HG03139 (cell line): ENCODE measurements around the gene CAMK4.

Source experiments
- ATAC-seq: cut with Tn5 transposase; IDR thresholded peaks from one replicate; pipeline ENCODE4 v1.9.1; 2021; ENCODE audit not compliant: unreplicated experiment

CAMK4 gene

DNA sequence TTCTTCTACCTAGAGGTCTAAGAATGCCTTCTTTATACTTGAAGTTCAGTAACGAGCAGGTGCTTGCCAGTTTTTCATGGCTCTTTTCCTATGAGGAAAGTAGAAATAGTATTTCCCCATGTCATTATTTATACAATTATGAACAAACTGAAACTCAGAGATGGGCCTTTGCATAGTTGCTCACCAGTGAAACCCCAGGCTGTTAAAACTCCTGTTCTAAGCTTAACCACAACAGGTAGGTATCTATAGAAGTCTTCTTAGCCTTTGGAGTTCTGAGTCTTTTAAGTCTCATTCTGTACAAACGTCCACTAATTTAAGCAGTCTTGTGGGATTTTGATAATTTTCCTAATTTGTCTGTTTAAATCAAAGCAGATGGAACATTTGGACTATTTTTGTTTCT is 198.1 kb downstream of the CAMK4 start:
- ATAC-seq, result no peak

DNA sequence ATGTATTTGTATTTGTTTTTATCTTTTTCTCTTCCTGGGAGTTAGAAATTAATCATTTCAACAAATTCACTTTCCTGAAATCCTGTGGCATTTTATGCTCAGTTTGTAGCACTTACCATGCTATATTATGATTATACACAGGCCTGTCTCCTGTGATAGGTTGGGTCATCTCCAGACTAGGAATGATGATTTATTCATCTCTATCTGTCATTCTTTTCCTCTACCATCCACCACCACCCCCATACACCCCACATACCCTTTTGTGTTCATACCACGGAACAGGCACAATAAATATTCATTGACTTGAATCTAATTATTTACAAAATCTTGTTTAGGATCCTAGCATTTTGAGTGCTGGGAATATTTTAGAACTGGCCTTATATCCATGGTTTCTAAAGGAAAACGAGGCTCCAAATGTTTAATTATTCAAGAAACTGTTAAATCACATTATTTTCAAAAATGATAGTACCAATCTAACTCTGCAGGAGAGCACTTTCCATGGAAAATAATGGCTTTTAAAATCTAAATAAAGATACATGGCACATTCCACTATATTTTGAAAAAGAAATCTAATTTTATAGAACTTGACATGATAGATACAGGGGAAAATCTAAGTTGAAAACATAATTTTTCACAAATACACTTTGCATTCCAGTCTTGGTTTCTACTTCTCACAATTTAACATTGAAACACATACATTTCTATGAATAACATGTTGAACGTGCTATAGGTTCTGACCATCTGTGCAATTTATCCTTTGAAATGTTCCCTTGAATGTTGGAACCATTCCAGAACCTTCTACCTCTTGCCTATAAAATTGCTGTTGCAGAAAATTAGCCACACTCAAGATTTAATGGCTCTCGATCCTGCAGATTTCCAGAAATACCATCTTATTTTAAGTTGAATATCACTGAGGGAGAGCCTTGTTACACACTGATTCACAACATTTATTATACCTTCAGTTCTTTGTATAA is 198.8 kb downstream of the CAMK4 start:
- ATAC-seq, result no peak

DNA sequence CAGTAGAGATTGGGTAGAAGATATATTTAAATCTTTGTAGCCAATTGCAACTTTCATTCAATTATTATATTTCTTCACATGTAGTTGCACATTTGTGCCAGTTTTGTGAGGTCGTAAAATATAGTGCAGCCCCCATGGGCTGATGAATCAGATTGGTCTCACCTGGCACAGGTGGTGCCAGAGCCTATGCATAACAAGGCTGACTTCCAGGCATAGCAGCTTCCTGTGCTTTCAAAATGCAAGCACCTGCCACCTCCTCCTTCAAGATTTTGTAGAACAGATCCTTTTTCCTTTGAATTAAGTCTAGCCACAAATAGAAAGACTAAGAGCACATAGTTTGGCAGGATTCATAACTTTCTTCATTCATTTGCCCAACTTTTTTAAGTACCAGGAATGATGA is 201.0 kb downstream of the CAMK4 start:
- ATAC-seq, result no peak

DNA sequence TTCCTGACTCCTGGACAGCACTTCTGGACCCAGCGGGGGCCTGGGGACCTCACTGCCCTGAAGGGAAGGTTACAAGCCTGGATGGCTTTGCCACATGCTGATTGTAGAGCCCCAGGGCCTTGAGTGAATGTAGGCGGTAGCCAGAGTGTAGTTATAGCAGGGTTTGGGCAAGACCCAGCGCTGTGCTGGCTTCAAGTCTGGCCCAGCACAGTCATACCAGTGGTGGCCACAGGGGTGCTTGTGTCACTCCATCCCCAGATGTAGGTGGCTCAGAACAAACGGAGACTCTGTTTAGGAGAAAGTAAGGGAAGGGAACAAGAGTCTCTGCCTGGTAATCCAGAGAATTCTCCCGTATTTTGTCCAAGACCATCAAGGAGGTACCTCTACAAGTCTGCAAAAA is 203.6 kb downstream of the CAMK4 start:
- ATAC-seq, result no peak

DNA sequence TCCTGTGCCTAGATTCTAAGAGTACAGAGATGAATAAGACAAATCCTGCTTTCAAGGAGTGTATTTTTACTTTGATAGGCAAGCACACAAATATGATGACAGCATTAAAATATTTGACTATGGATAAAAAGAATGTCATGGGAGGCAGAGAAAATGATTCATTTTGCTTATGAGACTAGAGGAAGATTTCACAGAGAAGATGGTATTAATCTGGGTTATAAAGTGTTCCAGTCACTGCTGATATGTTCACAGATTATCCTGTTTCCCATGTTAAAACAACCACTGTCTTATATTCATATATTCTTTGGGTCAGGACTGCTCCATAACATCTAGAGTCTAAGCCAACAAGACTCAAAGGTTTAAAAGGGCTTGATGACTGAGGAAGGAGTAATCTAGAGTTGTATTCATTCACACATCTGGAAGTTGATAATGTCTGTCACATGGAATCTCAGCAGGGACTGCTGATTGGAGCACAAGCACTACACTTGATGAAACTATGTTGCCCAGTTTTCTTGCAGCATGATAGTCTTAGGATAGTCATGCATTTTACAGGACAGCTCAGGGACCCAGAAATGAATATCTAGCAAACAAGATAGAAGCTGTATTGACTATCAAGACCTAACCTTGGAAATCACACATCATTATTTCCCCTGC is 208.8 kb downstream of the CAMK4 start:
- ATAC-seq, result no peak

DNA sequence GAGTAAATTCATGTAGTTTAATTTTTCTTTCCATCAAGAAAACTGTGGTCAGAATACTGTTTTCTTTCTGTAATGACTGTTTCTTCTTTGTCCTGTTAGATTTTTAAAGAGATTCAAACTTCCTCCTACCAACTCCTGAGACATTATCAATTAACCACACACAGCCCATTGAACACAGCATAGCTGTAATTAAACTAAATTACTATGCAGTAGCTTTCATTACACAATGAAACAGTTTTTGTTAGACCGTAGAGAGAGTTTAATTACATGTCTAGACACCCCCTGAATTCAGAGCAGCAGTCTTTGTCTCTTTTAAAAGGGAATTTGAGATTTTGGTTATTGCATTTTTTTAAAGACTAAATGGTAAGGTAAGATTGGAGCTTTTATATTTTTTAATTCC is 210.6 kb downstream of the CAMK4 start:
- no peak for ATAC-seq

DNA sequence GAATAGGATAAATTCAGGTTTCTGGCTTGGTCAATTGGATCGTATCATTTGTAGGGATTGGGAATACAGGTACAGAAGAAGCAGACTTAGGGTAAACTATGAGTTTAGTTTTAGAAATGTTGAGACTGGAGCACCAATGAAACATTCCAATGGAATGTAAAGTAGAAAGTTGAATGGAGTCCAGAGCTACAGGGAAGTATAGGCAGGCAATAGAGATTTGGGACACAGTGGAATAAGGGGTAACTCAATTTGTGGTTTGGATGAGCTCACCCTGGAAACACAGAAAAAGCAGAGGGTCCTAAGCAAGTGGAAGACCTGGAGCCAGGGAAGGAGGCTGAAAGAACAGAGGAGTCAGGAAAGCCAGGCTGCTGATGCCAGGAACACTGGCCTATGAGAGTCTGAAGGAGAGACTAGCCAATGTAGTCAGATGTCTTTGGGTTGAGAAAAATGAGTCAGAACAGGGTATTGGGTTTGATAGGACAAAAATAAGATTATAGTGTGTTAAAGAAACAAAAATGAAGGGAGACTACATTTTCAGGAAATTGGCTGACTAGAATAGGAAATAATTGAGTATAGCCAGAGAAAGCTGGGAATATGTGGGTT is 215.4 kb downstream of the CAMK4 start:
- no peak for ATAC-seq

DNA sequence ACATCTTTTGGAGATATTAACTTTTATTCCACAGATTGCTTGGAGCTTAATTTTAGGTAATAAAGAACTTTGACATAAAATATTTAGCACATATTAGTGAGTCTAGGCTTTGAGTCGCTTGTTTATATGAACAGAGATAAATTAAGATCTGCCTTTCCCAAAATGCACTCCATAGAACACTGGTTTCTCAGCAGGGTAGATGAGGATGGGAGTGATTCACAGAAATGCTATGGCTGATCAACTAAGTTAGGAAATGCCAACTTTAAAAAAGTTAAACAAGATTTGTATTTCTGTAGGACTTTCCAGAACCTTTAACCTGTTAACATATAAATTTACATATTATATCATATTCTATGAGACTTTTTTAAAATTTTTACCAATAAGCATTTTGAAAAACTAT is 222.9 kb downstream of the CAMK4 start:
- ATAC-seq, result no peak

DNA sequence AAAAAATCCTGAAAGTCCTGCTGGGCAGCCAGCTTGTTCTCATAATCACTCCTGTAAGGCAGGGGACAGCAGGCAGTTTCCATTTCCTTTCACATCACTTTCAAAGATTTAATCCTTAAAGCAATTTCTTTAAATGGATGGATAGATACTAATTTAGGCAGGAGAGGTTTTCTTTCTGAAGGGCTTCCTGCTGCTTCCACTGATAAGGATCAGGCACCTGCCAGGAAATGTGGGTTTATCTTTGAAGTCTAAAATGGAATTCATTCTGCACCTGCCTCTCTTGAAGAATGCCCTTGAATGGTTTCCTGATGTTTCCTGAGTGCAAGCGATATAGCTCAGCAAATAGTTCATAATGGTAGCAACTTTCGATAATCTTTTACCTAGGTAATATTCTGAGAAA is 223.6 kb downstream of the CAMK4 start:
- no peak for ATAC-seq

DNA sequence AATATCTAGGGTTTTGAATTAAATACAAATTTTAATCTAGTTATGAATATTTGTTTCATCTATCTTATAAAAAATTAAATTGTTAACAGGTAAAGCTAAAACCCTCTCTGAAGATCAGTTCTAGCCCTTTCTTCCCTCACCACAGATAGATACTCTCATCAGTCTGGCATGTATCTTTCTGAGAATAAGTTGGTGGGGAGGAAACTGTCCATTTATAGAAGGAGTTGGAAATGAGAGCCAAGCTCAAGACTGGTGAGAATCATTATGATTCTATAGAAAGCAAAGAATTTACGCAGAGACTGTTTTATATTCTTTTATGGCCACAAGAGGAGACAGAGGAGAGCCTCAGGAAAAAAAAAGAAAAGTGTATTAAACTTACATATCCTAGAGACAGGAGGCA is 229.1 kb downstream of the CAMK4 start:
- ATAC-seq, result no peak

DNA sequence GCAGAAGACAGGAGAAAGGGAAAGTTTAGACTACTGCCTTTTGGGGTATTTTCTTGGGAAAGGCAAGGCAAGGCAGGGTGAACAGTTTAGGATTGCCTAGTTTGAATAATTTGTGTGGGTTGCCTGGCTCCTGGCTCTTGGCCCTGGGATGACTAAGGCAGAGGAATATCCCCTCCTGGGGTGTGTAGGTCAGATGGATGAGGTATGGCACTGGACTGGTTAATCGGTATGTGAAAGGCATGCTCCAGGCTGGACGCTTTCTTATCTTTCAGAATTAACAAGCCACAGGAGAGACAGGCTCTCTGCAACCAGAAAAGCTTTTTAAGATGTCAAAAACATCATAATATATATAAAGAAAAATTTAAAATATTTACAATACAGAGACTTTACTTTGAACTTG is 229.6 kb downstream of the CAMK4 start:
- no peak for ATAC-seq

DNA sequence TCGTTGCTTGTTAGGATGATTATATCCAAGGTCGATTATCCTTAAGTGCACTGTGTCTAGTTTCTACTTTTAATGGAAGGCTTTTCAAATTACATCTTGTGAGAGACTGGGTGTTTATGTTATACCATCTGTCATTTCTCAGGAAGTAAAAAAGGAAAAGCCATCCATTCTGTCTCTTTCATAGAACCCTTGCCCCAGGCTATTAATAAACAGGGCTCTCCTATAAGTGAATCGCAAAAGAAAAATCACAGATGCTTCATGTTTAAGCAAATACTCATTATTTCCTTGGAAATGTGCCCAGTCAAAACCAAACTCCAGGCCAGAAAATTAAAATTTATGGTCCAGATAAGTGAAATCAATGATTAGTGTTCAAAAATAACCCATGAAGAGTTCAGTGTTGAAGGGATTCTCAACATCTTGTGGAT is 230.0 kb downstream of the CAMK4 start:
- ATAC-seq, result no peak

DNA sequence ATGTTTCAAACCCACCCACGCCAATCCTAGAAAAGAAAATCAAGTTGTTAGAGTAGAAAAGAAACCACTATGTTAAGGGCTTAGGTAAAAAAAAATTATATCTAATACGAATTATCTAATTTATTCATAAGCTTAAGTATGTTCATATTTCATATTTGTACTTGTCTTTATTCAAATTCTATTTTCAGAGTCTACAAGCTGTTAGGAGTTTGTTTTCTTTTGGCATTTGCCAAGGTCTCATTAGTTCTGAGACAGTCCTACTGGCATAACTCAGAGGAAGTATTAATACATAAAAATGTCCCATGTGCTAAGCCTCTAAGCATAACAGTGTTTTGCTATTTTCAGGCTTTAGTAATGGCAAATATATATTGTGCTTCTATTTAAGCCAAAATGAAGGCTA is 230.6 kb downstream of the CAMK4 start:
- ATAC-seq, result no peak

DNA sequence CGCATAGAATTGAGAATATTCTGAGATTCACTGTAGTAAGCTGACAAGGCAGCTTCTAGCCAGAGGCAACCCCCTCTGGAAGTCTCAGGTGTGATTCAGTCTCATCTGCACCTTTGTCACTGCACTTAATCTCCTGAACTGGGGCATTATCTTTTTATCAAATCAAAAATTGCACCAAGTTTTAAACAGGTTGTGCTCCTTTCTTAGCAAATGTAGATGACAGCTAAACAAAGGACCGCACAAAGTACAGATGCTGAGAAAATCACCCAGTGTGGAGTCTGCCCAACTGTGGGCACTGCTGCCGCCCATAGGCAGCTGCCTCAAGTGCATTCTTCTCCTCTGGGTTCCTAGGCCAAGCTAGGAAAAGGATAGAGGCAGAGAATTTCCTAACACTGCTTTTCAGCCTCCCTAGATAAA is 237.1 kb downstream of the CAMK4 start:
- no peak for ATAC-seq

DNA sequence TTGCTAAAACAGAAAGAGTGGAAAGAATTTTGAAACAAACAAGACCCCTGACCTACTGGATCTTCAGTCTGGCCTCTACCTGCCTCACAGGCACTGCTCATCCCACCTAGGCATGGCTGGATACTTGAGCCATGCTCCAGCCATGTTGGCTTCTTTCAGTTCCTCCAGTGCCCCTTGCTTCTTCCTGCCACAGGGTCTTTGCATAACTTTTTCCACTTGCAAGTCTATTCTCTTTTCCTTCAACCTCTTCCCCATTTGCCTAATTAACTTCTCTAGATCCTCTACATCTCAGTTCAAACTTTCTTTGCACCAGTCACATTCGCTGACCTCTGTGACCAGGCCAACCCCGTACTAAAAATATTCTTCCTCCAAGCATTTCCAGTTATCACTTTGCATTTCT is 237.8 kb downstream of the CAMK4 start:
- ATAC-seq, result no peak

DNA sequence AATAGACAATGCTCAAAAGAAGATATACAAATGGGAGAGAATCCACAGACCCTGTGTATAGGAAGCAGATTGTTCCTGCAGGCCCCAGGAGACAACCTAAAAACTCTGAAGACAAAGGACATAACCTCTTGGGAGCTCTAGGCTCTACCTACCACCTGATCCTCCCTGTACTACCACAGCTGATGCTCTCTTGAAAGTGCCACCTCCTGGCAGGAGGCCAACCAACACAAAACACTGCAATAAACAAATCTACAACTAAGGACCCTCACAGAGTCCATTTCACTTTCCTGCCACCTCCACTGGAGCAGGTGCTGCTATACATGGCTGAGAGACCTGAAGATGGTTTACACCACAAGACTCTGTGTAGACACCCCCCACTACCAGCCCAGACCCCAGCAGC is 239.1 kb downstream of the CAMK4 start:
- ATAC-seq, result no peak

DNA sequence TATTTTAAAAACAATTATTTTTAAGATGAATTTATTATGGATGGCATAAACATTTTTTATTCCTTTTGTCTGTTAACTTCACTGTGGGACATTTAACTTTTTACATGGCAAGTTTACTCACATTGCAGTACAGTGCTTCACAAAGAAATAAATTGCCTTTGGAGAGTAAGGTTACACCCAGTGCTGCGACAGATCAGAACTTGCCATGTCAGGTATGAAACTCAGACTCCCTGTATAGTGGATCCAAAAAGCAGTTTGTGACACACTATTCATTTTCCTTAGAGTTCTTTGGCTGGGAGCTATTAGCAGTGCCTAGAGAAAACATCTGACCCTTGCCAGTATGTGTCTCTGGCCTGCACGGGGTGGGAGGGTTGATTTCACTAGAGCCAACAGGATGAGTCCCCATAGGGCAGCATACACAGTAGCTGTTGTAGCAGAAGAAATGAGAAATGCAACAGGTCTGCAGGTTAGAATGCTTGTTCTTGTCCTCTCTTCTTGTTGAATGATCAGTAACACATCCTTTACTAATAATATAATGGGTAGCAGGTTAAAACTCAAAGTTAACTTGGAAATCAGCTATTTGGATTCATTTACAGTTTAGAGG is 245.2 kb downstream of the CAMK4 start:
- no peak for ATAC-seq

DNA sequence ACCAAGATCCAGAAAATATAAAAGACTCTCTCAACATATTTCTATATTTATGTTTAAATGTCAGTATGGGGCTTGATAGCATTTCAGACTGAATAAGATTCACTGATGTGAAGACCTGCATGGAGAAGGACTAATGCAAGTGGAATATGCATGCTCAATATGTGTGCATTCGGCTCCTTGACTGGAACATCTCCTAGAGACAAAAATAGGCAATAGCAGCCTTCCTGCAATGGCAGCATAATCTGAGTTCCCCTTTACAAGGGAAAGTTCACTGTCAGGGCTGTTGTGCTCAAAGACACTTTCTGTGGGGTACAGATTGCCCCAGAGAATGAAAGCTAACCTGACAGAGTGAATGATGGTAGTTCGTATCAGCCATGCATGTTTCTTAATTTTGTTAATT is 245.7 kb downstream of the CAMK4 start:
- no peak for ATAC-seq

DNA sequence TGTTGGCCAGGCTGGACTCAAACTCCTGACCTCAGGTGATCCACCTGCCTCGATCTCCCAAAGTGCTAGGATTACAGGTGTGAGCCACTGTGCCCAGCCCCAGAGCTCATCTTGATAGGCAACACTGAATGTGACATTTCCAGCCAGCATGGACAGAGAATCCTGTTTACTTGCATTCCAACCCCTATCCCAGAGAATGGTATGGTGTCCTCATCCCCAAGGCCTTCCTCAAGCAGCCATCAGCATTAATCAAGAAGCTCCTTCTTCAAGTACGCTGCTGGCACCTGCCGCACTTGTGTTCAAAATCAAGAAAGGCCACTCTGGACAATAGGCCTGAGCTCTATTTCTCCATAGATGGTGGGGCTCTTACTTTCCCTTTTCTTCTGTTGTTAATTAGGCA is 247.9 kb downstream of the CAMK4 start:
- ATAC-seq, result no peak

DNA sequence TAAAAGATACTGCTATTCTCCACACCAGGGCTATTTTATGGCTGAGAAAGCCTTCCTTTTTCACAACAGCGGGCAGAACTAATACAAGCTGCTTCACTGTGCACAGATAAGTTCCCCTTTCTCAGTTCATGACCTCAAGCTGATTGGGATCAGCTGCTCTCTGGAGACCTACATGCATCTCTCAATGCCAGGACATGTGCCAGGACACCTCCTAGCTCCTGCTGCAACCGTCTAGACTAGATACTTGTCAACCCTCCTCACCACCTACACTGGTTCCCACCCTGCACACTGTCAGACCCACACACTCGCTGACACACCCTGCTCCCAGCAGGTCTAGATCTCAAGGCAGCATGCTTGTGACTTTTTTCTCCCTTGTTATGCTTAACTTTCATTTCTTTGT is 248.4 kb downstream of the CAMK4 start:
- ATAC-seq, result no peak

DNA sequence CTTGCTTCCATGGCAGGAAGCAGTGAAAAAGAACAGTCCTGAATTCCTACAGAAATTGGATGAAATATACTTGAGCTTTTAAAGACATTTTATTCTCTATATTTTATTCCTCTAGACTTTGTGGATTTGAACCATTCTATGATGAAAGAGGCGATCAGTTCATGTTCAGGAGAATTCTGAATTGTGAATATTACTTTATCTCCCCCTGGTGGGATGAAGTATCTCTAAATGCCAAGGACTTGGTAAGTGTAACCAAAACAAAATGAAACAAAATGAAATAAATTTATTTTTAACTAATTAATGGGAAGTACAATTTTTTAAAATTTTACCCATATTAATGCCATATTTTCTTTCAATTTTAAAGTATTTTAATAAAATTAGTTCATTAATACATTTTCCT is 254.1 kb downstream of the CAMK4 start:
- no peak for ATAC-seq

DNA sequence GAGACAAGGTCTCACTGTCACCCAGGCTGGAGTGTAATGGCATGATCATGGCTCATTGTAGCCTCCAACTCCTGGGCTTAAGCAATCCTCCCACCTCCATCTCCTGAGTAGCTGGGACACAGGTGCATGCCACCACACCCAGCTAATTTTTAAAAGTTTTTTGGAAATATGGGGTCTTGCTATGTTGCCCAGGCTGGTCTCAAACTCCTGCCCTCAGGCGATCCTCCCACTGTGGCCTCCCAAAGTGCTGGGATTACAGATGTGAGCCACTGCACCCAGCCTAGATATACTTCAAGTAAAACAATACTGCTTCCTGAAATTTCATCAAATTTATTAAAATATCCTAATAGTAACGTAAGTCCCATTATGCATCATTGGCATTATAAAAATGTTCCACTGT is 254.7 kb downstream of the CAMK4 start:
- no peak for ATAC-seq
